ENCODE measurements around the gene ANKRA2.

Gene ANKRA2

GRCh38 chr5:73552642-73553041 lies 12.8 kb downstream of the ANKRA2 start:
- Histone ChIP-seq H4K20me1 (ENCODE audit: control insufficient read depth, insufficient read depth, low read depth, low read length) (no peaks in the 10 kb centered on the region), H3K27me3 (ENCODE audit: control insufficient read depth, low read length) (peaks cover 6% of the 10 kb centered on the region; the same call in 1 of the 2 replicates), H3K27ac (ENCODE audit: low read depth, low read length) (no peak overlapping the region), H3F3A (ENCODE audit: control insufficient read depth, insufficient read depth) (no peaks in the 10 kb centered on the region; the same call in 1 of the 2 replicates), H3K36me3 (ENCODE audit: control insufficient read depth, low read length) (peaks cover 18% of the 10 kb centered on the region), H3K9me2 (replicated peaks; ENCODE audit: control insufficient read depth, low read length) (no peaks in the 10 kb centered on the region), H3K4me3 (ENCODE audit: low read length) (no peak overlapping the region), H3K4me2 (ENCODE audit: low read length) (no peak overlapping the region), H3K79me2 (ENCODE audit: control insufficient read depth, low read length) (no peaks in the 10 kb centered on the region), H3K9me3 (ENCODE audit: control insufficient read depth, insufficient read depth, low read length) (no peaks in the 10 kb centered on the region), H3K4me1 (ENCODE audit: control insufficient read depth, low read length) (no peaks in the 10 kb centered on the region)
- TF ChIP-seq CTCF (IDR thresholded peaks at IDR 0.05; ENCODE audit: low read depth, low read length, poor library complexity, severe bottlenecking) (no peak), EZH2phosphoT487 (IDR thresholded peaks at IDR 0.05; ENCODE audit: borderline replicate concordance, low read length) (no peak)

GRCh38 chr5:73550016-73550415 lies 15.4 kb downstream of the ANKRA2 start:
- H3K4me3 ChIP-seq (ENCODE audit: low read length): no peak overlapping the region
- no peaks in the 10 kb centered on the region for H4K20me1 ChIP-seq (ENCODE audit: control insufficient read depth, insufficient read depth, low read depth, low read length)
- H3K79me2 ChIP-seq (ENCODE audit: control insufficient read depth, low read length): no peaks in the 10 kb centered on the region
- TF ChIP-seq CTCF (IDR thresholded peaks at IDR 0.05; ENCODE audit: low read depth, low read length, poor library complexity, severe bottlenecking) (no peak), EZH2phosphoT487 (IDR thresholded peaks at IDR 0.05; ENCODE audit: borderline replicate concordance, low read length) (no peak)
- no peaks in the 10 kb centered on the region for H3K4me1 ChIP-seq (ENCODE audit: control insufficient read depth, low read length)
- H3K9me2 ChIP-seq (replicated peaks; ENCODE audit: control insufficient read depth, low read length): no peaks in the 10 kb centered on the region
- peaks cover 6% of the 10 kb centered on the region; the same call in 1 of the 2 replicates for H3K27me3 ChIP-seq (ENCODE audit: control insufficient read depth, low read length)
- H3F3A ChIP-seq (ENCODE audit: control insufficient read depth, insufficient read depth): no peaks in the 10 kb centered on the region; the same call in 1 of the 2 replicates
- H3K4me2 ChIP-seq (ENCODE audit: low read length): no peak overlapping the region
- no peak overlapping the region for H3K27ac ChIP-seq (ENCODE audit: low read depth, low read length)
- peaks cover 9% of the 10 kb centered on the region for H3K36me3 ChIP-seq (ENCODE audit: control insufficient read depth, low read length)
- H3K9me3 ChIP-seq (ENCODE audit: control insufficient read depth, insufficient read depth, low read length): no peaks in the 10 kb centered on the region

GRCh38 chr5:73545403-73545779 lies 20.0 kb downstream of the ANKRA2 start:
- no peak overlapping the region for H3K4me2 ChIP-seq (ENCODE audit: low read length)

More at GRCh38 chr5:73545403-73545779, 20.0 kb downstream of the ANKRA2 start:
- no peaks in the 10 kb centered on the region for H3K9me3 ChIP-seq (ENCODE audit: control insufficient read depth, insufficient read depth, low read length)
- no peaks in the 10 kb centered on the region for H3K9me2 ChIP-seq (replicated peaks; ENCODE audit: control insufficient read depth, low read length)
- no peaks in the 10 kb centered on the region for H3F3A ChIP-seq (ENCODE audit: control insufficient read depth, insufficient read depth)
- H3K36me3 ChIP-seq (ENCODE audit: control insufficient read depth, low read length): no peaks in the 10 kb centered on the region
- H3K79me2 ChIP-seq (ENCODE audit: control insufficient read depth, low read length): no peaks in the 10 kb centered on the region
- no peak overlapping the region for H3K27ac ChIP-seq (ENCODE audit: low read depth, low read length)
- peaks cover 39% of the 10 kb centered on the region for H3K27me3 ChIP-seq (ENCODE audit: control insufficient read depth, low read length)
- no peak overlapping the region for H3K4me3 ChIP-seq (ENCODE audit: low read length)
- no peaks in the 10 kb centered on the region for H4K20me1 ChIP-seq (ENCODE audit: control insufficient read depth, insufficient read depth, low read depth, low read length)
- H3K4me1 ChIP-seq (ENCODE audit: control insufficient read depth, low read length): no peaks in the 10 kb centered on the region
- TF ChIP-seq CTCF (IDR thresholded peaks at IDR 0.05; ENCODE audit: low read depth, low read length, poor library complexity, severe bottlenecking): no peak
- no peak for TF ChIP-seq EZH2phosphoT487 (IDR thresholded peaks at IDR 0.05; ENCODE audit: borderline replicate concordance, low read length)
